Peyer's patch (tissue), 4 donors: ENCODE data around the gene DMTF1. TPM values are rescaled to one million over a fixed set of nuclear protein-coding genes. Genes with fewer than 3 reads are reported as not detected.
"Not testable (repeated sequence)": the region's sequence is repeated elsewhere in the genome, so short reads cannot be mapped to it uniquely, and the experiment has no call there.

ENCODE experiments used
- DNase-seq, 3 donors: peaks; one replicate each; pipeline ENCODE4 v3.0.0-alpha.2; 2017 to 2019
- H3K27ac ChIP-seq, 4 donors: fragments of 200-600 bp; sonication (generic); one replicate each; pipeline ENCODE4 v1.5.1; 2016 to 2019
- H3K27me3 ChIP-seq, 2 donors: fragments of 200-600 bp; sonication (generic); one replicate each; pipeline ENCODE4 v1.5.1; 2019
- H3K36me3 ChIP-seq, 3 donors: fragments of 200-600 bp; sonication (generic); one replicate each; pipeline ENCODE4 v1.5.1; 2016 to 2019
- H3K4me1 ChIP-seq, 4 donors: fragments of 200-600 bp; sonication (generic); one replicate each; pipeline ENCODE4 v1.5.1; 2016 to 2019
- H3K4me3 ChIP-seq, 4 donors: fragments of 200-600 bp; sonication (generic); 1 replicate in 3 of 4; 2 replicates in 1 of 4; pipeline ENCODE4 v1.5.1; 2016 to 2019; ENCODE audit warnings: mild to moderate bottlenecking in 1 of 4
- H3K9me3 ChIP-seq, 4 donors: fragments of 200-600 bp; sonication (generic); one replicate each; pipeline ENCODE4 v1.5.1; 2016 to 2019; ENCODE audit warnings: mild to moderate bottlenecking in 1 of 4
- CTCF ChIP-seq, 6 experiments: fragments of 450-650 bp in 4 of 6; fragments of 200-600 bp in 2 of 6; sonication (generic) in 1 of 6; IDR thresholded peaks; one replicate each; pipeline ENCODE4 v1.5.1; 2017 to 2019; ENCODE audit warnings: antibody characterized with exemption in 6 of 6, mild to moderate bottlenecking in 3 of 6, moderate library complexity in 1 of 6
- POLR2A ChIP-seq, 2 donors: fragments of 450-650 bp; IDR thresholded peaks; one replicate each; pipeline ENCODE4 v1.5.1; 2017; ENCODE audit warnings: antibody characterized with exemption in 2 of 2, mild to moderate bottlenecking in 2 of 2, moderate library complexity in 2 of 2
- total RNA-seq, 4 donors: library from RNA; depleted of rRNA; stranded (reverse); fragments of >200 nt; gene quantifications; one replicate each; pipeline ENCODE4 v1.1.0, GENCODE V29; 2016

Gene DMTF1
- total RNA-seq, 4 donors from 2014 or later, result 107 to 221 (median 154) TPM

- Histone ChIP-seq H3K36me3 (no peaks in the 10 kb centered on the region), H3K27me3 (no peaks in the 10 kb centered on the region), H3K4me3 (no peak overlapping the region), H3K4me1 (no peaks in the 10 kb centered on the region), H3K27ac (no peak overlapping the region), H3K9me3 (no peaks in the 10 kb centered on the region)
- no peak for TF ChIP-seq POLR2A (IDR thresholded peaks at IDR 0.05)
- no peak for TF ChIP-seq CTCF (IDR thresholded peaks at IDR 0.05)
- DNase-seq, result no peak
Observed at GRCh38 chr7:87110778-87111177, 41.5 kb upstream of the DMTF1 start.

- Histone ChIP-seq H3K27ac (no peak overlapping the region), H3K4me1 (no peaks in the 10 kb centered on the region), H3K27me3 (no peaks in the 10 kb centered on the region), H3K9me3 (no peaks in the 10 kb centered on the region), H3K4me3 (no peak overlapping the region), H3K36me3 (no peaks in the 10 kb centered on the region)
- no peak for DNase-seq
- TF ChIP-seq CTCF (IDR thresholded peaks at IDR 0.05) (no peak), POLR2A (IDR thresholded peaks at IDR 0.05) (no peak)
Observed at GRCh38 chr7:87111877-87112276, 40.4 kb upstream of the DMTF1 start.

- Histone ChIP-seq H3K27ac (no peak overlapping the region), H3K9me3 (no peaks in the 10 kb centered on the region), H3K4me3 (no peak overlapping the region), H3K4me1 (no peaks in the 10 kb centered on the region), H3K27me3 (no peaks in the 10 kb centered on the region), H3K36me3 (no peaks in the 10 kb centered on the region)
- TF ChIP-seq CTCF (IDR thresholded peaks at IDR 0.05), result no peak
- no peak for TF ChIP-seq POLR2A (IDR thresholded peaks at IDR 0.05)
- no peak for DNase-seq
Observed at GRCh38 chr7:87113077-87113476, 39.2 kb upstream of the DMTF1 start.

- H3K4me1 ChIP-seq, H3K36me3 ChIP-seq, DNase-seq, H3K27ac ChIP-seq, H3K4me3 ChIP-seq, H3K27me3 ChIP-seq, H3K9me3 ChIP-seq: not testable (repeated sequence)
Observed at GRCh38 chr7:87113904-87114303, 38.3 kb upstream of the DMTF1 start.

- DNase-seq, H3K27ac ChIP-seq, H3K4me3 ChIP-seq: not testable (repeated sequence)
Observed at GRCh38 chr7:87115772-87116171, 36.5 kb upstream of the DMTF1 start.

GRCh38 chr7:87116315-87116714 lies 35.9 kb upstream of the DMTF1 start:
- no peaks in the 10 kb centered on the region for H3K9me3 ChIP-seq
- no peaks in the 10 kb centered on the region for H3K27me3 ChIP-seq
- no peak overlapping the region for H3K27ac ChIP-seq
- DNase-seq, result no peak
- H3K4me1 ChIP-seq, result no peaks in the 10 kb centered on the region
- no peak for TF ChIP-seq POLR2A (IDR thresholded peaks at IDR 0.05)
- TF ChIP-seq CTCF (IDR thresholded peaks at IDR 0.05), result no peak
- no peaks in the 10 kb centered on the region for H3K36me3 ChIP-seq
- H3K4me3 ChIP-seq, result no peak overlapping the region

More at GRCh38 chr7:87115772-87116171, 36.5 kb upstream of the DMTF1 start:
- not testable (repeated sequence) for H3K4me1 ChIP-seq, H3K27me3 ChIP-seq, H3K9me3 ChIP-seq, H3K36me3 ChIP-seq

GRCh38 chr7:87119581-87119980 lies 32.7 kb upstream of the DMTF1 start:
- no peaks in the 10 kb centered on the region for H3K4me1 ChIP-seq
- TF ChIP-seq POLR2A (IDR thresholded peaks at IDR 0.05), result no peak
- no peak for TF ChIP-seq CTCF (IDR thresholded peaks at IDR 0.05)
- H3K27me3 ChIP-seq, result no peaks in the 10 kb centered on the region
- H3K36me3 ChIP-seq, result no peaks in the 10 kb centered on the region
- no peaks in the 10 kb centered on the region for H3K9me3 ChIP-seq
- DNase-seq, result no peak
- no peak overlapping the region for H3K27ac ChIP-seq
- H3K4me3 ChIP-seq, result no peak overlapping the region
